ENCODE data around the gene PFN1.

Gene PFN1

GRCh38 chr17:4946312-4946976 is 1.9 kb downstream of the PFN1 start:
- in situ Hi-C loops (cut with MboI; ENCODE audit: low sequenced_read_pairs): no loop called here

- in situ Hi-C loops (cut with MboI; ENCODE audit: low sequenced_read_pairs): no loop called here
Measured at GRCh38 chr17:4945944-4946280, 2.4 kb downstream of the PFN1 start.

GRCh38 chr17:4945176-4945943 is 3.0 kb downstream of the PFN1 start:
- in situ Hi-C loops (cut with MboI; ENCODE audit: low sequenced_read_pairs): no loop called here

GRCh38 chr17:4944554-4945175 is 3.7 kb downstream of the PFN1 start:
- in situ Hi-C loops (cut with MboI; ENCODE audit: low sequenced_read_pairs): no loop called here

GRCh38 chr17:4944163-4944553 is 4.2 kb downstream of the PFN1 start:
- in situ Hi-C loops (cut with MboI; ENCODE audit: low sequenced_read_pairs): no loop called here

GRCh38 chr17:4942760-4943508 is 5.4 kb downstream of the PFN1 start:
- in situ Hi-C loops (cut with MboI; ENCODE audit: low sequenced_read_pairs): no loop called here

GRCh38 chr17:4941319-4941610 is 7.1 kb downstream of the PFN1 start:
- in situ Hi-C loops (cut with MboI; ENCODE audit: low sequenced_read_pairs): no loop called here

- in situ Hi-C loops (cut with MboI; ENCODE audit: low sequenced_read_pairs): no loop called here
Measured at GRCh38 chr17:4940555-4941318, 7.6 kb downstream of the PFN1 start.

GRCh38 chr17:4939796-4940554 is 8.4 kb downstream of the PFN1 start, which contains the start of the genes RNF167 and SLC25A11:
Gene RNF167, plus strand, starts transcription at chr17:4940268. Its CDS starts 642 bp downstream, at chr17:4940910.
Gene SLC25A11, minus strand, starts transcription at chr17:4940046. Its CDS starts 136 bp downstream, at chr17:4939910.
- in situ Hi-C loops (cut with MboI; ENCODE audit: low sequenced_read_pairs): no loop called here

GRCh38 chr17:4939546-4939795 is 8.9 kb downstream of the PFN1 start:
- in situ Hi-C loops (cut with MboI; ENCODE audit: low sequenced_read_pairs): no loop called here

GRCh38 chr17:4938688-4939545 is 9.4 kb downstream of the PFN1 start:
- in situ Hi-C loops (cut with MboI; ENCODE audit: low sequenced_read_pairs): no loop called here

GRCh38 chr17:4938069-4938491 is 10.2 kb downstream of the PFN1 start:
- in situ Hi-C loops (cut with MboI; ENCODE audit: low sequenced_read_pairs): no loop called here

- in situ Hi-C loops (cut with MboI; ENCODE audit: low sequenced_read_pairs): no loop called here
Measured at GRCh38 chr17:4937553-4937952, 10.8 kb downstream of the PFN1 start.

- in situ Hi-C loops (cut with MboI; ENCODE audit: low sequenced_read_pairs): no loop called here
Measured at GRCh38 chr17:4936436-4936835, 11.9 kb downstream of the PFN1 start.

GRCh38 chr17:4935650-4936049 is 12.7 kb downstream of the PFN1 start:
- in situ Hi-C loops (cut with MboI; ENCODE audit: low sequenced_read_pairs): no loop called here

GRCh38 chr17:4934173-4934979 is 14.0 kb downstream of the PFN1 start:
- in situ Hi-C loops (cut with MboI; ENCODE audit: low sequenced_read_pairs): no loop called here

GRCh38 chr17:4933646-4934045 is 14.7 kb downstream of the PFN1 start:
- in situ Hi-C loops (cut with MboI; ENCODE audit: low sequenced_read_pairs): no loop called here

- in situ Hi-C loops (cut with MboI; ENCODE audit: low sequenced_read_pairs): no loop called here
Measured at GRCh38 chr17:4932756-4933155, 15.6 kb downstream of the PFN1 start.

- in situ Hi-C loops (cut with MboI; ENCODE audit: low sequenced_read_pairs): no loop called here
Measured at GRCh38 chr17:4931963-4932362, 16.4 kb downstream of the PFN1 start, which contains the start of gene GP1BA. Gene GP1BA, plus strand, starts transcription at chr17:4932277. Its CDS starts 328 bp downstream, at chr17:4932605.

Data from HL-60/S4 (cell line).